ENCODE results near the gene HPS3.
"Not testable (repeated sequence)": the region's sequence is repeated elsewhere in the genome, so short reads cannot be mapped to it uniquely, and the experiment has no call there.

- not testable (repeated sequence) for TF ChIP-seq CTCF (conservative IDR thresholded peaks at IDR 0.05; ENCODE audit: low read length); EZH2phosphoT487 (IDR thresholded peaks at IDR 0.05; ENCODE audit: borderline replicate concordance, low read depth, low read length)
Observed at GRCh38 chr3:149196805-149197592, 67.6 kb downstream of the HPS3 start.

Data from OCI-LY7 (cell line).